Activated naive CD4-positive, alpha-beta T cell treated with anti-CD3 and anti-CD28 coated beads, Interleukin-2, amount 50 U/mL, for 24 hours (primary cell): ENCODE results near the gene PPFIA3.
"Not testable (repeated sequence)": the region's sequence is repeated elsewhere in the genome, so short reads cannot be mapped to it uniquely, and the experiment has no call there.

Experiments
- H3K27ac Mint-ChIP-seq: one replicate; pipeline ENCODE4 v1.8.0; 2021; ENCODE audit warnings: mild to moderate bottlenecking, mixed read lengths
- H3K27me3 Mint-ChIP-seq: one replicate; pipeline ENCODE4 v1.8.0; 2021; ENCODE audit warnings: mixed read lengths
- H3K36me3 Mint-ChIP-seq: one replicate; pipeline ENCODE4 v1.8.0; 2021; ENCODE audit warnings: mixed read lengths
- H3K4me1 Mint-ChIP-seq: one replicate; pipeline ENCODE4 v1.8.0; 2021; ENCODE audit warnings: mixed read lengths
- H3K4me3 Mint-ChIP-seq: one replicate; pipeline ENCODE4 v1.8.0; 2021; ENCODE audit warnings: mild to moderate bottlenecking, mixed read lengths
- H3K9me3 Mint-ChIP-seq: one replicate; pipeline ENCODE4 v1.8.0; 2021; ENCODE audit warnings: mixed read lengths

The PPFIA3 gene

DNA sequence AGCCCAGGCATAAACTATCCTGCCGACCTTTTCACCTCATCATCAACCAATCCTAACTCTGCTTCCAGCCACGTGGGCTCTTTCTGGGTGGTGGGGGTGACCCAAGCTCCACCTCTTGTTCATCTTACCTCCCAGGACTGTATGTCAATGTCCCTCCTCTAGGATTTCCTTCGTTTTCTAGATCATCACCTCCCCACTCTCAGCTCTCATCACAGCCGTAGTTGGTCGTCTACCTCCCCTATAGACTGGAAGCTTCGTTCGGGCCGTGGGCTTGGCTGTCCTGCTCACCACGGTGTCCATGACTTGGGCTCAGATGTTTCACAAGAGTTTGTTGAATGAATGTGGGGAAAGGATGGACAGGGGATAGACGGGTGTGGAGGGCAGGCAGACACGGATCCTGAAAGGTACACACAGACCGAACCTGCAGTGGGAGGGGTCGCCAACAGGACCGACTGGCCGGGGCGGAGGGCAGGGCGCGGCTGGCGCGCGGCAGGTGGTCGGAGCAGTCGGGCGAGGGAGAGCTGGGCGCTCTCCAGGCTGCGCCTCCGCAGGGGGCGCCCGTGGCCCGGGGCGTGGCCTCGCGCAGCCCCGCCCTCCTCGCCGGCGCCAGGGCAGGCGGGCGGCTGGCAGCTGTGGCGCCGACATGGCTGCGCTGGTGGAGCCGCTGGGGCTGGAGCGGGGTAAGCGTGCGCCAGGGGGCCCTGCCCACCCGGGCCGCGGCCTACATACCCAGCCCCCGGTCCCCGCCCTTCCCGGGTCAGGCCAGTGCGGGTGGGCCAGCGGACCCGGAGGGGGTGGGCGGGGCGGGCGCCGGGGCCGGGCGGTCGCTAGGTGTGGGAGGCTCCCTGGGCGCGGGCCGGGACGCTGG is 5.3 kb upstream of the PPFIA3 start, which contains the start of gene LIN7B:
TSS of gene LIN7B (plus strand) at position 609 of the 868 bp plus-strand sequence. CDS start at position 644, 35 bp downstream.
- Mint-ChIP-seq H3K27ac (peak within 1 kb of the TSS; percentile 48), H3K36me3 (peaks cover under 1% of the 10 kb centered on the region), H3K4me1 (peaks cover 40% of the 10 kb centered on the region), H3K9me3 (no peaks in the 10 kb centered on the region), H3K27me3 (no peaks in the 10 kb centered on the region), H3K4me3 (peak within 1 kb of the TSS; percentile 87)

- Mint-ChIP-seq H3K27ac (peak overlapping the region; percentile 48), H3K36me3 (no peaks in the 10 kb centered on the region), H3K4me3 (peak overlapping the region; percentile 66), H3K9me3 (no peaks in the 10 kb centered on the region), H3K4me1 (peaks cover 40% of the 10 kb centered on the region), H3K27me3 (no peaks in the 10 kb centered on the region)
These were observed 4.5 kb upstream of the PPFIA3 start for GRCh38 chr19:49114630-49115363.

- no peaks in the 10 kb centered on the region for H3K9me3 Mint-ChIP-seq
- H3K4me1 Mint-ChIP-seq, result peaks cover 49% of the 10 kb centered on the region
- H3K36me3 Mint-ChIP-seq, result no peaks in the 10 kb centered on the region
- peak overlapping the region; percentile 31 for H3K4me3 Mint-ChIP-seq
- H3K27me3 Mint-ChIP-seq, result no peaks in the 10 kb centered on the region
- H3K27ac Mint-ChIP-seq, result no peak overlapping the region
These were observed 2.8 kb upstream of the PPFIA3 start for GRCh38 chr19:49116544-49116943.

- H3K27me3 Mint-ChIP-seq, result no peaks in the 10 kb centered on the region
- H3K4me3 Mint-ChIP-seq, result peak overlapping the region; percentile 92
- H3K9me3 Mint-ChIP-seq, result no peaks in the 10 kb centered on the region
- H3K27ac Mint-ChIP-seq, result peak overlapping the region; percentile 92
- H3K4me1 Mint-ChIP-seq, result peaks cover 49% of the 10 kb centered on the region
- no peaks in the 10 kb centered on the region for H3K36me3 Mint-ChIP-seq
These were observed 1.4 kb upstream of the PPFIA3 start for GRCh38 chr19:49117677-49118564.

GRCh38 chr19:49118565-49119410 is 556 bp upstream of the PPFIA3 start, which contains the start of gene C19orf73:
TSS of gene C19orf73 (minus strand) at chr19:49119143. CDS start at chr19:49119022, 121 bp downstream.
- Mint-ChIP-seq H3K36me3 (no peaks in the 10 kb centered on the region), H3K27ac (peak within 1 kb of the TSS; percentile 92), H3K9me3 (no peaks in the 10 kb centered on the region)

GRCh38 chr19:49120325-49120683 is 960 bp downstream of the PPFIA3 start:
- Mint-ChIP-seq H3K9me3 (no peaks in the 10 kb centered on the region), H3K36me3 (no peaks in the 10 kb centered on the region), H3K4me1 (peaks cover 34% of the 10 kb centered on the region), H3K27ac (peak overlapping the region; percentile 68), H3K27me3 (no peaks in the 10 kb centered on the region), H3K4me3 (peak overlapping the region; percentile 81)

More at GRCh38 chr19:49118565-49119410, 556 bp upstream of the PPFIA3 start, which contains the start of gene C19orf73:
- no peaks in the 10 kb centered on the region for H3K27me3 Mint-ChIP-seq
- H3K4me1 Mint-ChIP-seq, result peaks cover 41% of the 10 kb centered on the region
- H3K4me3 Mint-ChIP-seq, result peak within 1 kb of the TSS; percentile 92

- Mint-ChIP-seq H3K27me3 (no peaks in the 10 kb centered on the region), H3K27ac (peak overlapping the region; percentile 43), H3K4me1 (peaks cover 31% of the 10 kb centered on the region), H3K4me3 (peak overlapping the region; percentile 81), H3K9me3 (no peaks in the 10 kb centered on the region), H3K36me3 (no peaks in the 10 kb centered on the region)
These were observed 1.5 kb downstream of the PPFIA3 start for GRCh38 chr19:49120868-49121267.

GRCh38 chr19:49121841-49122240 is 2.5 kb downstream of the PPFIA3 start:
- H3K9me3 Mint-ChIP-seq, H3K4me3 Mint-ChIP-seq: not testable (repeated sequence)
- H3K4me1 Mint-ChIP-seq, result peaks cover 23% of the 10 kb centered on the region

GRCh38 chr19:49123285-49123684 is 3.9 kb downstream of the PPFIA3 start:
- H3K4me3 Mint-ChIP-seq, H3K36me3 Mint-ChIP-seq, H3K9me3 Mint-ChIP-seq, H3K27me3 Mint-ChIP-seq, H3K27ac Mint-ChIP-seq: not testable (repeated sequence)
- peaks cover 19% of the 10 kb centered on the region for H3K4me1 Mint-ChIP-seq

More at GRCh38 chr19:49121841-49122240, 2.5 kb downstream of the PPFIA3 start:
- H3K36me3 Mint-ChIP-seq, H3K27me3 Mint-ChIP-seq, H3K27ac Mint-ChIP-seq: not testable (repeated sequence)

DNA sequence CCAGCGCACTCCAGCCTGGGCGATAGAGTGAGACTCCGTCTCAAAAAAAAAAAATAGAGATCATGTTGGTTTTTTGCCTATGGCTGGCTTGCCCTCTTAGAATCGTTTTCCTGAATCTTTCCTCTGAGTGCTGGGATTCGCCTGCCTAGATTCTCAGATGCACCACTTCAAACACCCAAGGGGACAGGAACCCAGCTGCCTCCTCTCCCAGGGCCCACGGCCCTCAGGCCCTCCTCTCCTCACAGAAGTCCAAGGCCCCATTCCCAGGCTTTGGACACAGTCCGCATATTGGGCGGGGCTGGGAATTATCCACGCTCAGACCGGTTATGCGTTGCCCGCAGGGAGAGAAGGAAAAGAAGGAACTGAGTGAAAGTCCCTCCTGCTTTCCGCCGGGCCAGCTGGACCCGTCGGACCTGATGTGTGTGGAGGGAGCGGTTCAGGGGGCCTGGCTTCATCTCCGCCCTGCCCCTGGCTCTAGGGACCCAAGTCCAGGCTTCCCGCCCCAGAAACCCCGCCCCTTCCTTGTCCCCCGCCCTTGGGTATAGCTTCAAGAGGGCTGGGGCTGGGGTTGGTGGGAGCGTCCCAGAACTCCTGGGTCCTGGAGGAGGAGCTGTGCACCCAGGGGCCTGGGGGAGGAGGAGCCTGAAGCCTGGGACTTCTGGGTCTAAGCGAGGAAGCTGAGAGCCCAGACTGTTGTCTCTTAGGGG is 5.8 kb downstream of the PPFIA3 start:
- Mint-ChIP-seq H3K27me3 (no peaks in the 10 kb centered on the region), H3K36me3 (no peaks in the 10 kb centered on the region), H3K4me1 (peaks cover 25% of the 10 kb centered on the region), H3K9me3 (no peaks in the 10 kb centered on the region), H3K4me3 (no peak overlapping the region), H3K27ac (no peak overlapping the region)

- no peaks in the 10 kb centered on the region for H3K9me3 Mint-ChIP-seq
- no peak overlapping the region for H3K4me3 Mint-ChIP-seq
- no peaks in the 10 kb centered on the region for H3K27me3 Mint-ChIP-seq
- H3K36me3 Mint-ChIP-seq, result no peaks in the 10 kb centered on the region
- H3K27ac Mint-ChIP-seq, result no peak overlapping the region
- peaks cover 16% of the 10 kb centered on the region for H3K4me1 Mint-ChIP-seq
These were observed 7.2 kb downstream of the PPFIA3 start for GRCh38 chr19:49126575-49126974.

DNA sequence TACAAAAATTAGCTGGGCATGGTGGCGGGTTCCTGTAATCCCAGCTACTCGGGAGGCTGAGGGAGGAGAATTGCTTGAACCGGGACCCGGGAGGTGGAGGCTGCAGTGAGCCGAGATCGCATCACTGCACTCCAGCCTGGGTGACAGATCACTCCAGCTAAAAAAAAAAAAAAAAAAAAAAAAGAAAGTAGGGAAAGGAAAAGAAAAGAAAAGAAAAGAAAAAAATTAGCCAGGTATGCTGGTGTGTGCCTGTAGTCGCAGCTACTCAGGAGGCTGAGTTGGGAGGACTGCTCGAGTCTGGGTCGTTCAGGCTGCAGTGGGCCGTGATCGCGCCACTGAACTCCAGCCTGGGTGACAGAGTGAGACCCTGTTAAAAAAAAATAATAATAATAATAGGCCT is 7.9 kb downstream of the PPFIA3 start:
- not testable (repeated sequence) for H3K27me3 Mint-ChIP-seq, H3K27ac Mint-ChIP-seq, H3K4me3 Mint-ChIP-seq, H3K36me3 Mint-ChIP-seq, H3K9me3 Mint-ChIP-seq
- H3K4me1 Mint-ChIP-seq, result peaks cover 16% of the 10 kb centered on the region

- H3K9me3 Mint-ChIP-seq, result no peaks in the 10 kb centered on the region
- peak overlapping the region; percentile 88 for H3K4me3 Mint-ChIP-seq
- no peaks in the 10 kb centered on the region for H3K36me3 Mint-ChIP-seq
- H3K27ac Mint-ChIP-seq, result peak overlapping the region; percentile 78
- H3K27me3 Mint-ChIP-seq, result no peaks in the 10 kb centered on the region
- peaks cover 20% of the 10 kb centered on the region for H3K4me1 Mint-ChIP-seq
These were observed 8.6 kb downstream of the PPFIA3 start for GRCh38 chr19:49127674-49128544.
